WTC11 (cell line): ENCODE data around the gene CNTNAP2. TPM values are rescaled to one million over a fixed set of nuclear protein-coding genes. Genes with fewer than 3 reads are reported as not detected.

ENCODE experiments used
- ATAC-seq: fragments of 200-7000 bp; cut with Tn5 transposase; 2 replicates; pipeline ENCODE4 v1.10.0; 2021; ENCODE audit warnings: mild to moderate bottlenecking, moderate library complexity
- CTCF ChIA-PET: fragments of 300-600 bp; sonication (Branson Sonifier 250); formaldehyde crosslinking; loops from one replicate; lab custom pipeline; 2021; ENCODE audit warnings: antibody characterized with exemption; lab: Charles Lee
- POLR2A ChIA-PET: fragments of 350-600 bp; sonication (Branson Sonifier 250); formaldehyde crosslinking; loops from one replicate; lab custom pipeline; 2021; ENCODE audit warnings: antibody characterized with exemption; lab: Charles Lee
- DNase-seq: peaks from one replicate; pipeline ENCODE4 v3.0.0; 2021; ENCODE audit warnings: low spot score
- H3K27ac Mint-ChIP-seq: 2 replicates; pipeline ENCODE4 v1.8.0; 2021; ENCODE audit warnings: mixed read lengths
- H3K27me3 Mint-ChIP-seq: 2 replicates; pipeline ENCODE4 v1.8.0; 2021; ENCODE audit warnings: low read depth, mild to moderate bottlenecking, moderate library complexity, mixed read lengths
- H3K36me3 Mint-ChIP-seq: 2 replicates; pipeline ENCODE4 v1.8.0; 2021; ENCODE audit warnings: mixed read lengths
- H3K4me1 Mint-ChIP-seq: 2 replicates; pipeline ENCODE4 v1.8.0; 2022; ENCODE audit warnings: mixed read lengths
- H3K4me3 Mint-ChIP-seq: 2 replicates; pipeline ENCODE4 v1.8.0; 2021; ENCODE audit warnings: mild to moderate bottlenecking, moderate library complexity, mixed read lengths
- H3K9me3 Mint-ChIP-seq: 2 replicates; pipeline ENCODE4 v1.8.0; 2021; ENCODE audit warnings: mixed read lengths
- CBFB ChIP-seq: sonication (generic); formaldehyde crosslinking; IDR thresholded peaks from 2 replicates; pipeline ENCODE4 v1.8.1; 2022; ENCODE audit warnings: mild to moderate bottlenecking, low read depth, missing genetic modification reagents
- CDX4 ChIP-seq: fragments of 250-450 bp; sonication (Bioruptor Pico); IDR thresholded peaks from 2 replicates; pipeline ENCODE4 v1.9.0; 2021; ENCODE audit warnings: moderate library complexity, mild to moderate bottlenecking, inconsistent platforms, borderline replicate concordance
- ETV6 ChIP-seq: sonication (generic); formaldehyde crosslinking; IDR thresholded peaks from 2 replicates; pipeline ENCODE4 v1.8.1; 2022; ENCODE audit warnings: mild to moderate bottlenecking, missing genetic modification reagents
- FOXP4 ChIP-seq: sonication (generic); formaldehyde crosslinking; IDR thresholded peaks from 2 replicates; pipeline ENCODE4 v1.8.0; 2022; ENCODE audit warnings: mild to moderate bottlenecking, missing genetic modification reagents
- GABPB1 ChIP-seq: sonication (generic); formaldehyde crosslinking; IDR thresholded peaks from 2 replicates; pipeline ENCODE4 v1.8.1; 2023; ENCODE audit warnings: mild to moderate bottlenecking, missing genetic modification reagents
- GRHL2 ChIP-seq: fragments of 250-450 bp; sonication (Bioruptor Pico); IDR thresholded peaks from 2 replicates; pipeline ENCODE4 v1.8.0; 2022; ENCODE audit warnings: mild to moderate bottlenecking, moderate library complexity; ENCODE audit not compliant: insufficient replicate concordance, severe bottlenecking
- MYBL2 ChIP-seq: sonication (generic); formaldehyde crosslinking; IDR thresholded peaks from 2 replicates; pipeline ENCODE4 v1.8.1; 2023; ENCODE audit warnings: mild to moderate bottlenecking, moderate library complexity, missing genetic modification reagents
- NR1H2 ChIP-seq: sonication (generic); formaldehyde crosslinking; IDR thresholded peaks from 2 replicates; pipeline ENCODE4 v1.9.0; 2021; ENCODE audit warnings: mild to moderate bottlenecking, moderate library complexity, missing genetic modification reagents
- PRDM15 ChIP-seq: sonication (generic); formaldehyde crosslinking; IDR thresholded peaks from 2 replicates; pipeline ENCODE4 v1.8.0; 2022; ENCODE audit warnings: missing genetic modification reagents
- RELA ChIP-seq: sonication (generic); formaldehyde crosslinking; IDR thresholded peaks from 2 replicates; pipeline ENCODE4 v1.8.1; 2022; ENCODE audit warnings: missing genetic modification reagents, mild to moderate bottlenecking, borderline replicate concordance
- SMAD4 ChIP-seq: sonication (generic); formaldehyde crosslinking; IDR thresholded peaks from 2 replicates; pipeline ENCODE4 v1.8.0; 2022; ENCODE audit warnings: mild to moderate bottlenecking, missing genetic modification reagents
- SP1 ChIP-seq: sonication (generic); formaldehyde crosslinking; conservative IDR thresholded peaks from 2 replicates; pipeline ENCODE4 v1.8.1; 2022; ENCODE audit warnings: missing genetic modification reagents
- ZBTB21 ChIP-seq: sonication (generic); formaldehyde crosslinking; IDR thresholded peaks from 2 replicates; pipeline ENCODE4 v1.8.1; 2023; ENCODE audit warnings: mild to moderate bottlenecking, missing genetic modification reagents, borderline replicate concordance
- ZNF263 ChIP-seq: sonication (generic); formaldehyde crosslinking; IDR thresholded peaks from 2 replicates; pipeline ENCODE4 v1.8.1; 2022; ENCODE audit warnings: low read depth, mild to moderate bottlenecking, moderate library complexity, missing genetic modification reagents
- total RNA-seq: library from RNA; stranded (reverse); gene quantifications from 3 replicates; pipeline ENCODE4 v1.2.3, GENCODE V29; 2021
- TF ChIP-seq, protein P1 (sequence below): fragments of 250-450 bp; sonication (Bioruptor Pico); IDR thresholded peaks from 2 replicates; pipeline ENCODE4 v1.8.0; 2021; ENCODE audit warnings: mild to moderate bottlenecking
- TF ChIP-seq, protein P2 (sequence below): fragments of 200-600 bp; IDR thresholded peaks from 2 replicates; pipeline ENCODE4 v1.8.0; 2022; ENCODE audit warnings: antibody characterized with exemption

CNTNAP2 gene
- total RNA-seq, 1 experiment from 2014 or later: 63.8 TPM

- Mint-ChIP-seq H3K27ac (no peak overlapping the region), H3K9me3 (peaks cover 21% of the 10 kb centered on the region), H3K36me3 (peaks cover 11% of the 10 kb centered on the region; the same call in 1 of the 2 replicates), H3K27me3 (peaks cover 2% of the 10 kb centered on the region), H3K4me3 (no peak overlapping the region), H3K4me1 (peaks cover 5% of the 10 kb centered on the region)
- ChIA-PET POLR2A (no interaction called here), CTCF (interaction anchor here (0.6 kb wide), 1 partner anchor 407 kb away, joined by 3 read pairs; no protein-coding TSS in a partner anchor)
- ATAC-seq: no peak
- TF ChIP-seq, protein P1, sequence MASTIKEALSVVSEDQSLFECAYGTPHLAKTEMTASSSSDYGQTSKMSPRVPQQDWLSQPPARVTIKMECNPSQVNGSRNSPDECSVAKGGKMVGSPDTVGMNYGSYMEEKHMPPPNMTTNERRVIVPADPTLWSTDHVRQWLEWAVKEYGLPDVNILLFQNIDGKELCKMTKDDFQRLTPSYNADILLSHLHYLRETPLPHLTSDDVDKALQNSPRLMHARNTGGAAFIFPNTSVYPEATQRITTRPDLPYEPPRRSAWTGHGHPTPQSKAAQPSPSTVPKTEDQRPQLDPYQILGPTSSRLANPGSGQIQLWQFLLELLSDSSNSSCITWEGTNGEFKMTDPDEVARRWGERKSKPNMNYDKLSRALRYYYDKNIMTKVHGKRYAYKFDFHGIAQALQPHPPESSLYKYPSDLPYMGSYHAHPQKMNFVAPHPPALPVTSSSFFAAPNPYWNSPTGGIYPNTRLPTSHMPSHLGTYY (CRISPR knock-in tag): no peak
- TF ChIP-seq ZBTB21 (CRISPR knock-in tag) (no peak), ETV6 (CRISPR knock-in tag) (no peak), CBFB (CRISPR knock-in tag) (no peak), FOXP4 (no peak), SMAD4 (CRISPR knock-in tag) (no peak), SP1 (no peak), MYBL2 (CRISPR knock-in tag) (no peak), PRDM15 (no peak), CDX4 (no peak), GRHL2 (CRISPR knock-in tag) (no peak), RELA (CRISPR knock-in tag) (no peak), NR1H2 (CRISPR knock-in tag) (no peak), GABPB1 (CRISPR knock-in tag) (no peak)
- TF ChIP-seq, protein P2, sequence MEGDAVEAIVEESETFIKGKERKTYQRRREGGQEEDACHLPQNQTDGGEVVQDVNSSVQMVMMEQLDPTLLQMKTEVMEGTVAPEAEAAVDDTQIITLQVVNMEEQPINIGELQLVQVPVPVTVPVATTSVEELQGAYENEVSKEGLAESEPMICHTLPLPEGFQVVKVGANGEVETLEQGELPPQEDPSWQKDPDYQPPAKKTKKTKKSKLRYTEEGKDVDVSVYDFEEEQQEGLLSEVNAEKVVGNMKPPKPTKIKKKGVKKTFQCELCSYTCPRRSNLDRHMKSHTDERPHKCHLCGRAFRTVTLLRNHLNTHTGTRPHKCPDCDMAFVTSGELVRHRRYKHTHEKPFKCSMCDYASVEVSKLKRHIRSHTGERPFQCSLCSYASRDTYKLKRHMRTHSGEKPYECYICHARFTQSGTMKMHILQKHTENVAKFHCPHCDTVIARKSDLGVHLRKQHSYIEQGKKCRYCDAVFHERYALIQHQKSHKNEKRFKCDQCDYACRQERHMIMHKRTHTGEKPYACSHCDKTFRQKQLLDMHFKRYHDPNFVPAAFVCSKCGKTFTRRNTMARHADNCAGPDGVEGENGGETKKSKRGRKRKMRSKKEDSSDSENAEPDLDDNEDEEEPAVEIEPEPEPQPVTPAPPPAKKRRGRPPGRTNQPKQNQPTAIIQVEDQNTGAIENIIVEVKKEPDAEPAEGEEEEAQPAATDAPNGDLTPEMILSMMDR: no peak
- no peak for DNase-seq
These were observed 2208.6 kb downstream of the CNTNAP2 start for GRCh38 chr7:148325208-148325607.

GRCh38 chr7:148327379-148327778 is 2210.8 kb downstream of the CNTNAP2 start:
- POLR2A ChIA-PET: no interaction called here
- peaks cover 4% of the 10 kb centered on the region for H3K27me3 Mint-ChIP-seq
- H3K4me3 Mint-ChIP-seq: no peak overlapping the region
- H3K27ac Mint-ChIP-seq: no peak overlapping the region
- ATAC-seq: no peak
- no peak for DNase-seq
- no peak for TF ChIP-seq ZNF263 (CRISPR knock-in tag)
- TF ChIP-seq, all 79 proteins: peak for 0
- Mint-ChIP-seq H3K36me3 (peaks cover 20% of the 10 kb centered on the region), H3K9me3 (peaks cover 31% of the 10 kb centered on the region), H3K4me1 (peaks cover 5% of the 10 kb centered on the region)
- CTCF ChIA-PET: no interaction called here
